ENCODE results near the gene KLHL2.

The KLHL2 gene

GRCh38 chr4:165288226-165288625 is 80.9 kb downstream of the KLHL2 start:
- DNase-seq (ENCODE audit: insufficient read length, low spot score) (no peak), FAIRE-seq (no peak)
- TF ChIP-seq, protein P1, sequence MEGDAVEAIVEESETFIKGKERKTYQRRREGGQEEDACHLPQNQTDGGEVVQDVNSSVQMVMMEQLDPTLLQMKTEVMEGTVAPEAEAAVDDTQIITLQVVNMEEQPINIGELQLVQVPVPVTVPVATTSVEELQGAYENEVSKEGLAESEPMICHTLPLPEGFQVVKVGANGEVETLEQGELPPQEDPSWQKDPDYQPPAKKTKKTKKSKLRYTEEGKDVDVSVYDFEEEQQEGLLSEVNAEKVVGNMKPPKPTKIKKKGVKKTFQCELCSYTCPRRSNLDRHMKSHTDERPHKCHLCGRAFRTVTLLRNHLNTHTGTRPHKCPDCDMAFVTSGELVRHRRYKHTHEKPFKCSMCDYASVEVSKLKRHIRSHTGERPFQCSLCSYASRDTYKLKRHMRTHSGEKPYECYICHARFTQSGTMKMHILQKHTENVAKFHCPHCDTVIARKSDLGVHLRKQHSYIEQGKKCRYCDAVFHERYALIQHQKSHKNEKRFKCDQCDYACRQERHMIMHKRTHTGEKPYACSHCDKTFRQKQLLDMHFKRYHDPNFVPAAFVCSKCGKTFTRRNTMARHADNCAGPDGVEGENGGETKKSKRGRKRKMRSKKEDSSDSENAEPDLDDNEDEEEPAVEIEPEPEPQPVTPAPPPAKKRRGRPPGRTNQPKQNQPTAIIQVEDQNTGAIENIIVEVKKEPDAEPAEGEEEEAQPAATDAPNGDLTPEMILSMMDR (IDR thresholded peaks at IDR 0.05; ENCODE audit: insufficient read depth, missing control alignments) = no peak

GRCh38 chr4:165288639-165289422 is 81.5 kb downstream of the KLHL2 start:
- DNase-seq (ENCODE audit: insufficient read length, low spot score) = no peak
- TF ChIP-seq, protein P1 (IDR thresholded peaks at IDR 0.05; ENCODE audit: insufficient read depth, missing control alignments) = no peak
- no peak for FAIRE-seq

DNA sequence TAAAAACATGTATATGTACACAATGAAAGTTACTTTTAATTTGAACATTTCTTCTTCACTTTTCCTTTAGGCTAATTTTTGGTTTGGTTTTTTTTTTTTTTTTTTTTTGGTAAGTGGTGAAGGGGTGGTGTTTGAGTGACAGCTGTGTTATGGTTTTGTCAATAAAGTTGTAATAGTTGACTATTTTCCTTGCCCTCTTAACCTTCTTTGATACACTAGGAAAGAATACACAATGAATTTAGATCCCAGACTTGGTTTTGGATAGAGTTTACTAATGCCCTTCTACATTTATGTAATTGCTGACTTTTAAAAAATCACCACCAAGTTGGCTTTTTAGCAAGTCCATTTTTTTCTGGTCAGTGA is 82.0 kb downstream of the KLHL2 start:
- FAIRE-seq (no peak), DNase-seq (ENCODE audit: insufficient read length, low spot score) (no peak)
- TF ChIP-seq, protein P1 (IDR thresholded peaks at IDR 0.05; ENCODE audit: insufficient read depth, missing control alignments) = no peak

DNA sequence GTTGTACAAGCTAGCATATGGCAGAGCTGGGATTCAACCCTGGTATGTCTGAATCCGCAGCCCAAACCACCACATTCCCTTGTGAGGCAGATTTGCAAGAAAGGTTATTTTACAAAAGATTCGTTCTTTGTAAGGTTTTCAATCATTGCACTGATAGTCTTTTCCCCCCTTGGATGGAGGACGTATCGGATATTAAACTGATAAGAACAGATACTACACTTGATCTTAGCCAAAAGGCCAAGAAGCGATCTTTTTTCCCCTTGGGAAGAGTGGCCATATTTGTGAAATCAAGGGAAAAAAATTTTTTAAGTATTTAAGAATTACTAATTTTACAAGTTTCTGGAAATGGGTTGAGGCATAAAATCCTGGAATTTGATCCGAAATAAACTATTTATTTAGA is 85.7 kb downstream of the KLHL2 start:
- DNase-seq (ENCODE audit: insufficient read length, low spot score) = no peak
- no peak for FAIRE-seq

DNA sequence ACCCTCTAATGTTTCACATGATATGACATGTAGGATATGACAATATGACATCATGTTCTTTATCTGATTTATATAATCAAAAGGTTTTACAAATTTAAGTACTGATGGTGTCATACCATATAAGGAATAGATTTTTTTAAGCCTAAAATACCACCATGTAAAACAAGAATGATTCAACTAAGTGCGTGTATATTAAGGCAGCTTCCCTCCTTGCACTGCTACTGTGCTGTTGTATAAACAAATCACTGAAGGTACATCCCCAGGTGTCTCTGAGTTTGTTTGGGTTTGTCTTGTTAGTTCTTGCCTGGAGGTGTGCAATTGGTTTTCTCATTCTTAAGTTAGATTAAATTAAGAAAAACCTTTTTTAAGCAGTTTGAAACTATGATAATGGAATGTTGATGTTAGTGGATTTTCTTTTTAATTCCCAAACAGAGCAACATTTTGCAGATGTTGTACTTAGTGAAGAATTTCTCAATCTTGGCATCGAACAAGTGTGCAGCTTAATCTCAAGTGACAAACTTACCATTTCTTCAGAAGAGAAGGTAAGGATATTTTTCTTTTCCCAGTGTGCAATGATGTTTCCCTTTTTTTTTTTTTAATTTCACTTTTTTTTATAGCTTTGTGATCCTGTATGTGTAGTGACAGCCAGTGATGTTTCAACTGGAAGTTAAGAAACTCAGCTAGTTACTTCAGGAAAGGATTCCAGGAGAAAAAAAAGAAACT is 86.7 kb downstream of the KLHL2 start:
- FAIRE-seq = no peak
- TF ChIP-seq, protein P1 (IDR thresholded peaks at IDR 0.05; ENCODE audit: insufficient read depth, missing control alignments) = no peak

More for the DNA sequence above, 85.7 kb downstream of the KLHL2 start:
- TF ChIP-seq, protein P1 (IDR thresholded peaks at IDR 0.05; ENCODE audit: insufficient read depth, missing control alignments) = no peak

GRCh38 chr4:165294907-165295306 is 87.5 kb downstream of the KLHL2 start:
- DNase-seq (ENCODE audit: insufficient read length, low spot score) (no peak), FAIRE-seq (no peak)
- TF ChIP-seq, protein P1 (IDR thresholded peaks at IDR 0.05; ENCODE audit: insufficient read depth, missing control alignments) = no peak

More for the DNA sequence above, 86.7 kb downstream of the KLHL2 start:
- DNase-seq (ENCODE audit: insufficient read length, low spot score) = no peak

- no peak for DNase-seq (ENCODE audit: insufficient read length, low spot score)
- TF ChIP-seq, protein P1 (IDR thresholded peaks at IDR 0.05; ENCODE audit: insufficient read depth, missing control alignments) = no peak
- FAIRE-seq = no peak
These were observed 90.3 kb downstream of the KLHL2 start for GRCh38 chr4:165297626-165298025.

All from D721Med (cell line).